DND-41 (cell line): ENCODE data around the gene MAST4.

Experiments used
- ATAC-seq: fragments of 200-7000 bp; cut with Tn5 transposase; 3 replicates; pipeline ENCODE4 v1.9.1; 2021; ENCODE audit warnings: low read depth; ENCODE audit not compliant: insufficient read depth
- DNase-seq: peaks from one replicate; pipeline ENCODE4 v3.0.0-alpha.2; 2020
- H2AFZ ChIP-seq: 2 replicates; pipeline ENCODE4 v1.6.0; 2012; ENCODE audit warnings: low read depth, low read length
- H3K27ac ChIP-seq: 2 replicates; pipeline ENCODE4 v1.5.1; 2012; ENCODE audit warnings: low read length, inconsistent platforms
- H3K27me3 ChIP-seq: fragments of 200-600 bp; sonication (generic); 2 replicates; pipeline ENCODE4 v1.6.0; 2012; ENCODE audit warnings: low read length, mild to moderate bottlenecking, inconsistent platforms; ENCODE audit not compliant: insufficient read depth, poor library complexity
- H3K36me3 ChIP-seq: 2 replicates; pipeline ENCODE4 v1.5.1; 2012; ENCODE audit warnings: low read length, inconsistent platforms; ENCODE audit not compliant: insufficient read depth
- H3K4me1 ChIP-seq: 2 replicates; pipeline ENCODE4 v1.5.1; 2012; ENCODE audit warnings: mild to moderate bottlenecking, low read length; ENCODE audit not compliant: insufficient read depth
- H3K4me2 ChIP-seq: 2 replicates; pipeline ENCODE4 v1.6.0; 2012; ENCODE audit warnings: mild to moderate bottlenecking, moderate library complexity, low read length, inconsistent platforms; ENCODE audit not compliant: insufficient read depth
- H3K4me3 ChIP-seq, 2 experiments: fragments of 200-600 bp in 1 of 2; shearing (Covaris generic) in 1 of 2; 2 replicates each; pipeline ENCODE4 v1.5.1; 2012 to 2016; ENCODE audit warnings: inconsistent platforms in 2 of 2, low read length in 2 of 2, mild to moderate bottlenecking in 2 of 2, low read depth in 1 of 2, moderate library complexity in 1 of 2
- H3K79me2 ChIP-seq: 2 replicates; pipeline ENCODE4 v1.6.0; 2012; ENCODE audit warnings: low read length, inconsistent platforms; ENCODE audit not compliant: insufficient read depth
- H3K9ac ChIP-seq: 2 replicates; pipeline ENCODE4 v1.6.0; 2012; ENCODE audit warnings: low read depth, mild to moderate bottlenecking, inconsistent platforms, low read length, moderate library complexity
- H3K9me3 ChIP-seq: 2 replicates; pipeline ENCODE4 v1.5.1; 2012; ENCODE audit warnings: low read length, moderate library complexity, mild to moderate bottlenecking, inconsistent platforms; ENCODE audit not compliant: insufficient read depth, severe bottlenecking
- H4K20me1 ChIP-seq: 2 replicates; pipeline ENCODE4 v1.6.0; 2012; ENCODE audit warnings: low read length; ENCODE audit not compliant: insufficient read depth
- EZH2 ChIP-seq: IDR thresholded peaks from 3 replicates; pipeline ENCODE4 v1.6.1; 2012; ENCODE audit warnings: borderline replicate concordance, low read depth, mild to moderate bottlenecking, moderate library complexity, low read length, inconsistent platforms; ENCODE audit not compliant: severe bottlenecking
- TF ChIP-seq, protein P1 (sequence below): IDR thresholded peaks from 2 replicates; pipeline ENCODE4 v1.5.1; 2012; ENCODE audit warnings: borderline replicate concordance, low read length, moderate library complexity, mild to moderate bottlenecking; ENCODE audit not compliant: poor library complexity, severe bottlenecking; ENCODE audit errors: extremely low read depth

Gene MAST4

GRCh38 chr5:67200809-67201562 is 604.8 kb downstream of the MAST4 start:
- Histone ChIP-seq H3K79me2 (no peaks in the 10 kb centered on the region), H3K9ac (no peak overlapping the region), H3K36me3 (no peaks in the 10 kb centered on the region), H2AFZ (no peak overlapping the region), H4K20me1 (no peaks in the 10 kb centered on the region), H3K27me3 (no peaks in the 10 kb centered on the region), H3K9me3 (peaks cover 8% of the 10 kb centered on the region), H3K27ac (no peak overlapping the region; the same call in 1 of the 2 replicates), H3K4me2 (no peak overlapping the region), H3K4me1 (peaks cover 39% of the 10 kb centered on the region), H3K4me3 (no peak overlapping the region)
- no peak for TF ChIP-seq EZH2
- TF ChIP-seq, protein P1, sequence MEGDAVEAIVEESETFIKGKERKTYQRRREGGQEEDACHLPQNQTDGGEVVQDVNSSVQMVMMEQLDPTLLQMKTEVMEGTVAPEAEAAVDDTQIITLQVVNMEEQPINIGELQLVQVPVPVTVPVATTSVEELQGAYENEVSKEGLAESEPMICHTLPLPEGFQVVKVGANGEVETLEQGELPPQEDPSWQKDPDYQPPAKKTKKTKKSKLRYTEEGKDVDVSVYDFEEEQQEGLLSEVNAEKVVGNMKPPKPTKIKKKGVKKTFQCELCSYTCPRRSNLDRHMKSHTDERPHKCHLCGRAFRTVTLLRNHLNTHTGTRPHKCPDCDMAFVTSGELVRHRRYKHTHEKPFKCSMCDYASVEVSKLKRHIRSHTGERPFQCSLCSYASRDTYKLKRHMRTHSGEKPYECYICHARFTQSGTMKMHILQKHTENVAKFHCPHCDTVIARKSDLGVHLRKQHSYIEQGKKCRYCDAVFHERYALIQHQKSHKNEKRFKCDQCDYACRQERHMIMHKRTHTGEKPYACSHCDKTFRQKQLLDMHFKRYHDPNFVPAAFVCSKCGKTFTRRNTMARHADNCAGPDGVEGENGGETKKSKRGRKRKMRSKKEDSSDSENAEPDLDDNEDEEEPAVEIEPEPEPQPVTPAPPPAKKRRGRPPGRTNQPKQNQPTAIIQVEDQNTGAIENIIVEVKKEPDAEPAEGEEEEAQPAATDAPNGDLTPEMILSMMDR = no peak
- 0 out of 3 replicates have a peak, but pooled peaks have one; percentile 48 for ATAC-seq
- DNase-seq = no peak

DNA sequence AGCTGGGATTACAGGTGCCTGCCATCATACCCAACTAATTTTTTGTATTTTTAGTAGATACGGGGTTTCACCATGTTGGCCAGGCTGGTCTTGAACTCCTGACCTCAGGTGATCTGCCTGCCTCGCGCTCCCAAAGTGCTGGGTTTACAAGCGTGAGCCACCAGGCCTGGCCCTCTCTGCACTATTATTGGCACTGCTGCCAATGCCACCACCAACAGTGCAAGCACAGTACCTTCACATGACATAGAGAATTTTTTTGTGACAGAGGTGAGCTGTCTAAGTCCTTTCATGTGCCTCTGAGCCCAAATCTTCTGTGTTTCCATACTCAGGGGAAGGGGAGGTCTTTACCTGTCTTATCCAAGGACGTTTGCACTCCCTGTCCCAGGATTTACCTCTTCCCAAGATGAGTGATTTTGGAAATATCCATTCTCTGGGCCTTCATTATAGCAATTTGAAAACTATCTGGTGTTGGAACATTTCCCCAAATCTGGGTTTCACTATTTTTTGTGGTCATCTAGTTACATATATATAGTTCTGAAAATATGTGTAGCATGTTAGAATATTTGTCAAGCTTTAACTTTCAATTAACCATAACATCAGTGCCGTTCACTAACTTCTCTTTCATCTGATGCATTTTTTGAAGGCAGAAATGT is 605.8 kb downstream of the MAST4 start:
- Histone ChIP-seq H2AFZ (no peak overlapping the region), H3K27me3 (no peaks in the 10 kb centered on the region), H3K9ac (no peak overlapping the region), H3K79me2 (no peaks in the 10 kb centered on the region), H3K4me1 (peaks cover 49% of the 10 kb centered on the region), H3K36me3 (no peaks in the 10 kb centered on the region), H4K20me1 (no peaks in the 10 kb centered on the region), H3K4me3 (no peak overlapping the region), H3K4me2 (no peak overlapping the region), H3K27ac (no peak overlapping the region), H3K9me3 (peaks cover 8% of the 10 kb centered on the region)
- no peak for DNase-seq
- TF ChIP-seq, protein P1 = no peak
- TF ChIP-seq EZH2 = no peak
- no peak for ATAC-seq

DNA sequence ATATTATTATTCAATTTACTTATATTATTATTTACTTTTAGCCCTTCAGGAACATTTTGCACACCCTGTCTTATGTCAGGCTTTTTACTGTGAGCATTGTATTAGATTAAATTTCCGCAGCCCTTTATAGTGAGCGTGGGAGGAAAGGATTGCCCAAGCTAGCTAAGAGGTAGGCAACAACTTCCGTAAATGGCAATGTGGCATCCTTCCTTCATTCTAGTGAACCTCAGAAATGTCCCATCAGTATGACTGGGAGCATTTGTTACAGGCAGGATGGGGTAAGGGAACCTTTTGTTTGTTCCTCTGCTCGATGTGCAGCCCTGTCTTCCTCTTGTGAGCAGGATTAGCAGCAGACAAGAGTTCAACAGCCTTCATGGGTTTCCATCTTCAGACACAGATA is 606.6 kb downstream of the MAST4 start:
- no peak overlapping the region for H3K4me3 ChIP-seq
- no peak overlapping the region for H3K27ac ChIP-seq
- H3K27me3 ChIP-seq = no peaks in the 10 kb centered on the region
- no peak overlapping the region for H3K4me2 ChIP-seq
- no peak for ATAC-seq
- no peaks in the 10 kb centered on the region for H4K20me1 ChIP-seq
- H3K36me3 ChIP-seq = no peaks in the 10 kb centered on the region
- peaks cover 2% of the 10 kb centered on the region; the same call in 1 of the 2 replicates for H3K79me2 ChIP-seq
- H3K9me3 ChIP-seq = peaks cover 8% of the 10 kb centered on the region
- TF ChIP-seq, protein P1 = no peak
- peaks cover 57% of the 10 kb centered on the region for H3K4me1 ChIP-seq
- no peak for DNase-seq
- no peak overlapping the region for H3K9ac ChIP-seq
- no peak overlapping the region for H2AFZ ChIP-seq
